ENCODE measurements around the gene MTMR4. TPM values are rescaled to one million over a fixed set of nuclear protein-coding genes. Genes with fewer than 3 reads are reported as not detected.

The MTMR4 gene
- total RNA-seq, 1 experiment from 2014 or later: 67.2 TPM

GRCh38 chr17:58516644-58517377 lies 2.4 kb upstream of the MTMR4 start:
- Histone ChIP-seq H4K20me1 (ENCODE audit: insufficient read depth) (no peaks in the 10 kb centered on the region), H3K4me3 (replicated peaks in 1 of 2; ENCODE audit: low read depth in 1 of 2, low read length in 2 of 2) (peak overlapping the region; percentile 69 to 72), H3K4me1 (ENCODE audit: control insufficient read depth in 1 of 2, insufficient read depth in 2 of 2, low read length in 2 of 2) (peaks cover 23 to 41% of the 10 kb centered on the region in 2 experiments), H3K27me3 (ENCODE audit: insufficient read depth, low read length) (no peaks in the 10 kb centered on the region), H3K9me3 (ENCODE audit: control insufficient read depth in 1 of 2, insufficient read depth in 1 of 2, low read depth in 1 of 2, low read length in 2 of 2) (no peaks in the 10 kb centered on the region), H3K27ac (ENCODE audit: low read depth, low read length) (peak overlapping the region; percentile 58), H3K36me3 (ENCODE audit: control insufficient read depth in 1 of 2, insufficient read depth in 2 of 2, low read length in 2 of 2) (peaks cover 0 to 6% of the 10 kb centered on the region in 2 experiments; a peak in 1 of 4 replicates), H3K79me2 (ENCODE audit: insufficient read depth, low read length) (peaks cover 19% of the 10 kb centered on the region; the same call in 1 of the 2 replicates), H3K4me2 (ENCODE audit: low read length) (peak overlapping the region; percentile 94), H3K9me2 (ENCODE audit: insufficient read depth) (no peaks in the 10 kb centered on the region), H2AFZ (ENCODE audit: low read depth, low read length, poor library complexity, severe bottlenecking) (no peak overlapping the region), H3K9ac (ENCODE audit: low read length) (peak overlapping the region; percentile 72)
- BruUV-seq (replicated peaks): no TSS peak
- ChIA-PET RAD21 (ENCODE audit: low non-redundant PET in 1 of 2, low total read pairs in 2 of 2, uncharacterized antibody in 2 of 2, unreplicated experiment in 2 of 2) (no interaction called here), CTCF (no interaction called here), POLR2A (interaction anchor here (2.0 to 6.4 kb wide), 3 partner anchors 112 to 115 kb away, joined by 6 to 121 read pairs (median 42); no protein-coding TSS in a partner anchor)
- no peak for ATAC-seq
- no peak for DNase-seq (ENCODE audit: low read depth, low spot score)
- intact Hi-C loops (cut with micrococcal nuclease): loop anchor here (5.0 to 10.0 kb wide), 3 partner anchors 200 to 925 kb away; partner anchors contain the start of gene TRIM37
- no peak for TF ChIP-seq YY1 (IDR thresholded peaks at IDR 0.05; ENCODE audit: extremely low read depth, insufficient replicate concordance, low read depth, low read length)
- no peak for TF ChIP-seq ZFX (IDR thresholded peaks at IDR 0.05)
- TF ChIP-seq SP1 (IDR thresholded peaks at IDR 0.05; ENCODE audit: low read depth): no peak
- TF ChIP-seq FOSL1 (IDR thresholded peaks at IDR 0.05; ENCODE audit: low read depth): no peak
- TF ChIP-seq CEBPB (IDR thresholded peaks at IDR 0.05; ENCODE audit: low read depth): no peak
- TF ChIP-seq POLR2A (IDR thresholded peaks at IDR 0.05; ENCODE audit: borderline replicate concordance, extremely low read depth, insufficient read depth, insufficient read length): no peak
- TF ChIP-seq SRF (IDR thresholded peaks at IDR 0.05; ENCODE audit: low read depth): no peak
- TF ChIP-seq EZH2phosphoT487 (IDR thresholded peaks at IDR 0.05; ENCODE audit: borderline replicate concordance): no peak
- no peak for TF ChIP-seq EGR1 (IDR thresholded peaks at IDR 0.05; ENCODE audit: low read depth)
- TF ChIP-seq ELF1 (IDR thresholded peaks at IDR 0.05; ENCODE audit: borderline replicate concordance, low read depth): no peak
- no peak for TF ChIP-seq CTCF (IDR thresholded peaks at IDR 0.05 in 2 of 3, conservative IDR thresholded peaks at IDR 0.05 in 1 of 3; ENCODE audit: borderline replicate concordance in 1 of 3, insufficient read depth in 1 of 3, low read depth in 2 of 3, low read length in 2 of 3)
- TF ChIP-seq ZNF274 (IDR thresholded peaks at IDR 0.05; ENCODE audit: low read depth, low read length): no peak
- no peak for TF ChIP-seq REST (IDR thresholded peaks at IDR 0.05; ENCODE audit: low read depth)
- TF ChIP-seq TCF7L2 (IDR thresholded peaks at IDR 0.05; ENCODE audit: borderline replicate concordance, extremely low read depth, insufficient read depth, insufficient read length): no peak
- TF ChIP-seq ZBTB33 (IDR thresholded peaks at IDR 0.05; ENCODE audit: extremely low read depth, insufficient replicate concordance, low read length): no peak
- TF ChIP-seq ATF3 (IDR thresholded peaks at IDR 0.05): no peak
- TF ChIP-seq RAD21 (IDR thresholded peaks at IDR 0.05; ENCODE audit: low read depth): no peak
- TF ChIP-seq, protein P1, sequence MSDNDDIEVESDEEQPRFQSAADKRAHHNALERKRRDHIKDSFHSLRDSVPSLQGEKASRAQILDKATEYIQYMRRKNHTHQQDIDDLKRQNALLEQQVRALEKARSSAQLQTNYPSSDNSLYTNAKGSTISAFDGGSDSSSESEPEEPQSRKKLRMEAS (IDR thresholded peaks at IDR 0.05): no peak
- TF ChIP-seq JUND (IDR thresholded peaks at IDR 0.05): no peak
